Dermis microvascular lymphatic vessel endothelial cell (primary cell): ENCODE measurements around the gene SDF2. TPM values are rescaled to one million over a fixed set of nuclear protein-coding genes. Genes with fewer than 3 reads are reported as not detected.
"Not testable (repeated sequence)": the region's sequence is repeated elsewhere in the genome, so short reads cannot be mapped to it uniquely, and the experiment has no call there.

ENCODE experiments used
- DNase-seq, 2 donors: peaks; one replicate each; pipeline versions ENCODE4 v3.0.0 to v3.0.0-alpha.2; 2010; ENCODE audit warnings: low read depth in 2 of 2
- total RNA-seq: library from RNA; depleted of rRNA; stranded (reverse); fragments of >200 nt; gene quantifications from 2 replicates; pipeline ENCODE4 v1.2.1, GENCODE V29; 2014

SDF2 gene
- total RNA-seq, 1 donor from 2014 or later, result 52.4 TPM

DNA sequence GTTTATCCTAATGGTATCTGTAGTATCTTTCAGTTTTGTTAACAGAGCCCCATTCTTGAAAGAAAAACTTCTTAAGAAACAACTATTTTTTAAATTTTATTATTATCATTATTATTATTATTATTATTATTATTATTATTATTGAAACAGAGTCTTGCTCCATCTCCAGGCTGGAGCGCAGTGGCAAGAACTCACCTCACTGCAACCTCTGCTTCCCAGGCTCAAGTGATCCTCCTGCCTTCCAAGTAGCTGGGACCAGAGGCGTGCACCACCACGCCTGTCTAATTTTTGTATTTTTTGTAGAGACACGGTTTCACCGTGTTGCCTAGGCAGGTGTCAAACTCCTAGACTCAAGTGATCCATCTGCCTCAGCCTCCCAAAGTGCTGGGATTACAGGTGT is 23.7 kb upstream of the SDF2 start:
- no peak for DNase-seq

DNA sequence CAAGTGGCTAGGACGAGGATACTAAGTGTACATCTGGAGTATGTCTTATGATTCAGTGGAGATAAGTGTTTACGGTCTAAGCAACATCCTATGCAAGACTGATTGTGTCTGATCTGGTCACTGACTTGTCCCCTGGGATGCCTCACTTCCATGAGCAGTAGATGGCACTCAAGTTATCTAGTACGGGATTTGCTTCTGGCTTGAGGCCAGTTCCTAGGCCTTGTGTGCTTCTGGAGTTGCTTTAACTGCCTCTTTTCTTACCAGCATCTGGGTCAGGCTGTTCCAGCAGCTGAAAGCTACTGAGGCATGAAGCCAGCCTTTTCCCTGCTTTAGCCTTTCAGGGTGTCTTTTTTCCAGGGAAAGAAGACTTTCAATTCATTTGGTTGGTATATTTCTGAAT is 23.3 kb upstream of the SDF2 start:
- DNase-seq, result no peak

GRCh38 chr17:28682655-28683054 is 20.9 kb upstream of the SDF2 start:
- DNase-seq, result no peak

DNA sequence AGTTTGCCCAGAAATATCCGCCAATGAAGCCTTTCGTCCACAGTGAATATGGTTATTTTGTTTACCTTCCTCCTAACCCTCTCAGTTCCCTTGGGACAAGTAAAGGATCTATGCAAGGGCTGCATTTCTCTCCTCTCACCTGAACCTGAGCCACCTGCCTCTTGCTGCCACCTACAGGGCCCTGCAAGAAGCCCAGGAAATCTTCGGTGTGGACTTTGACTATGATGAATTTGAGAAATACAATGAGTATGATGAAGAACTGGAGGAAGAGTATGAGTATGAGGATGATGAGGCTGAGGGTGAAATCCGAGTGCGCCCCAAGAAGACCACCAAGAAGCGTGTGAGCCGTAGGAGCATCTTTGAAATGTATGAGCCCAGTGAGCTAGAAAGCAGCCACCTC is 14.3 kb upstream of the SDF2 start:
- no peak for DNase-seq

GRCh38 chr17:28675490-28675889 is 13.8 kb upstream of the SDF2 start:
- no peak for DNase-seq

DNA sequence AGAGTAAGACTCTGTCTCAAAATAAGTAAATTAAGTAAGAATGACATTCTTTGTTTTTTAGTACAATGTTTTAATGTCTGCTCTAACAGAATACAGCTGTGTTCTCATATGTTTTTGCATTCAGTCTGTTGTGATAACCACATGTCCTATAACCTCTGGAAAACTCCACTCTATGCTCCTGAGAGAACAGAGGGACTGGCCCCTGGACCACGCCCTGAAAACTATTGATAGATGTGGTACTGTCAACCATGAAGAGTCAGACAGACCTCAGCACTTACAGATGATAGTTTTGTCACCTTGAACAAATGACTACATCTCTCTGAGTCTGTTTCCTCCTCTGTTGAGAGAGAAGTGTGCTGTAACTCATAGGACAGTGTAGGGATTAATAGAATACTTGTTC is 8.2 kb upstream of the SDF2 start:
- DNase-seq, result no peak

GRCh38 chr17:28667870-28668269 is 6.2 kb upstream of the SDF2 start:
- DNase-seq, result no peak

GRCh38 chr17:28665994-28666393 is 4.3 kb upstream of the SDF2 start:
- DNase-seq, result no peak

- DNase-seq, result no peak
Measured at GRCh38 chr17:28663723-28664122, 2.0 kb upstream of the SDF2 start.

DNA sequence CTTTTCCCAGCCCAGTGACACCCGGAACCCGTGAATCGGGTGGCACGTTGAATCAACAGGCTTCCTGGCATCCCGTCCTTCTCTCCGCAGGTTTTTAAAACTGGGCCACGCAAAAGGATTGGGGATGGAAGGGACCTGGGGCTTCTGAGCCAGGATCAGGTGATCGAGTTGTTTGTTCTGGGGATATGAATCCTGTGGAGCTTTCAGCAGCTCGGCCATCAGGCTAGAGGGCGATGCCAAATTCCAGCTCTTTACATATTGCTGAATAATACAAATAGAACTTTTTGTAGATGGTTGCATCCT is 772 bp upstream of the SDF2 start:
- no peak for DNase-seq

DNA sequence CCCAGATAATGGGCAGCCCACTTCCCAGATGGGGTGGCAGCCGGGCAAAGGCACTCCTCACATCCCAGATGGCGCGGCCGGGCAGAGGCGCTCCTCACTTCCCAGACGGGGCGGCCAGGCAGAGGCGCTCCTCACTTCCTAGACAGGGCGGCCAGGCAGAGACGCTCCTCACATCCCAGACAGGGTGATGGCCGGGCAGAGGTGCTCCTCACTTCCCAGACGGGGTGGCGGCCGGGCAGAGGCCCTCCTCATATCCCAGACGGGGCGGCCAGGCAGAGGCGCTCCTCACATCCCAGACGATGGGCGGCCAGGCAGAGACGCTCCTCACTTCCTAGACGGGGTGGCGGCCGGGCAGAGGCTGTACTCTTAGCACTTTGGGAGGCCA is 2.2 kb downstream of the SDF2 start:
- not testable (repeated sequence) for DNase-seq

DNA sequence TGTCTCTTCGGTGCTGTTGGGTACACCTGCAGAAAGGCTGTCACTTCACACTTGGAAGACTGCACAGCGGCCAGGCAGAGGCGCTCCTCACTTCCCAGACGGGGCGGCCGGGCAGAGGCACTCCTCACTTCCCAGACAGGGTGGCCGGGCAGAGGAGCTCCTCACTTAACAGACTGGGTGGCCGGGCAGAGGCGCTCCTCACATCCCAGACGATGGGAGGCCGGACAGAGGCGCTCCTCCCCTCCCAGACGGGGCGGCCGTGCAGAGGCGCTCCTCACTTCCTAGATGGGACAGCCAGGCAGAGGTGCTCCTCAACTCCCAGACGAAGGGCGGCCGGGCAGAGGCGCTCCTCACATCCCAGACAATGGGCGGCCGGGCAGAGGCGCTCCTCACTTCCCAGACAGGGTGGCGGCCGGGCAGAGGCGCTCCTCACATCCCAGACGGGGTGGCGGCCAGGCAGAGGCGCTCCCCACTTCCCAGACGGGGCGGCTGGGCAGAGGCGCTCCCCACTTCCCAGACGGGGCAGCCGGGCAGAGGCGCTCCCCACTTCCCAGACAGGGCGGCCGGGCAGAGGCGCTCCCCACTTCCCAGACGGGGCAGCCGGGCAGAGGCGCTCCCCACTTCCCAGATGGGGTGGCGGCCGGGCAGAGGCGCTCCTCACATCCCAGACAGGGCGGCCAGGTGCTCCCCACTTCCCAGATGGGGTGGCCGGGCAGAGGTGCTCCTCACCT is 2.8 kb downstream of the SDF2 start:
- not testable (repeated sequence) for DNase-seq

DNA sequence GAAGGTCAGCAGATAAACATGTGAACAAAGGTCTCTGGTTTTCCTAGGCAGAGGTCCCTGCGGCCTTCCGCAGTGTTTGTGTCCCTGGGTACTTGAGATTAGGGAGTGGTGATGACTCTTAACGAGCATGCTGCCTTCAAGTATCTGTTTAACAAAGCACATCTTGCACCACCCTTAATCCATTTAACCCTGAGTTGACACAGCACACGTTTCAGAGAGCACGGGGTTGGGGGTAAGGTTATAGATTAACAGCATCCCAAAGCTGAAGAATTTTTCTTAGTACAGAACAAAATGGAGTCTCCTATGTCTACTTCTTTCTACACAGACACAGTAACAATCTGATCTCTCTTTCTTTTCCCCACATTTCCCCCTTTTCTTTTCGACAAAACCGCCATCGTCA is 3.4 kb downstream of the SDF2 start:
- DNase-seq, result not testable (repeated sequence)

DNA sequence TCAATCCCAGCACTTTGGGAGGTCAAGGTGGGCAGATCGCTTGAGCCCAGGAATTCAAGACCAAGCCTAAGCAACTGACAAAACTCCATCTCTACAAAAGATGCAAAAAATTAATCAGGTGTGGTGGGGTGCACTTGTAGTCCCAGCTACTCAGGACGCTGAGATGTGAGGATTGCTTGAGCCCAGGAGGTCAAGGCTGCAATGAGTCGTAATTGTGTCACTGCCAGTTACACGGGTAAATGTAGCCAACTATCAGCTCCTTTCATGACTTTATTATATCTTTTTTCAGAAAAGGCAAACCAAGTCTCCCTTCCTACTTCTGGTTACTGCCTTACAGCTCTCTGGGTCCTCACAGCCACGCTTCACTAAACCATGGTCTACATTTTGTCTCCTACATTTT is 4.0 kb downstream of the SDF2 start:
- DNase-seq, result no peak

GRCh38 chr17:28655160-28655559 is 6.5 kb downstream of the SDF2 start:
- DNase-seq, result no peak

- no peak for DNase-seq
Measured at GRCh38 chr17:28648698-28649097, 13.0 kb downstream of the SDF2 start.

DNA sequence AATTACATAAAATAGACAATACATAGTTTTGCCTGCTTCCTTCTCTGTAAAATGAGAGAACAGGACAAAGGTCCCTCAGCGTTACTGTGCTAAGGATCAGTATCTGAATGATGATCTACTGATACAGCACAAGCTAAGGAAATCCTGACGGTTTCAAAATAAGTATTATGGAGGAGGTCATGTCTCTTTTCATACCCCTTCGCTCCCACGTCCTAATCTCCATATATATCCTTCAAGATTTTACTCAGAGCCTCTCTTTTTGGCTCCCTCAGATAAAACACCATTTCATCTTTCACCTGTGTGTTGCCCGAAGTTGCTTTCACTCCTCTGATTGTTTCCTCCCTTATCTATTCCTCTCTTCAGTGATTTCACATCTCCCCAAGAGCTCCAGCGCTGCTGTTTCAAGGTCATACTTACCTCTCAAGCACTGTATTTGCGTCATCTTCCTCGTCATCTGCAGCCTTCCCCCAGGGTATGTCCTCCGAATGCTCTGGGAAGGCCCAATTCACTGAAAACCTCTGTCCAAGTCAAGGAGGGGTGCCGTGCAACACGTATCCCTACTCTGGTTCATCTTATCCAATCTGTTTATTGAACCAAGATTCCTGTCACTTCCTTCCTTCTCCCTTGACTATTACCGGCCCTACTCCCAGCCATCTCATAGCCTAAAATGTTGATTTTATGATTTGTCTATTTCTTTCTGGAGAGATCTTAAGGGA is 15.5 kb downstream of the SDF2 start:
- DNase-seq, result no peak

DNA sequence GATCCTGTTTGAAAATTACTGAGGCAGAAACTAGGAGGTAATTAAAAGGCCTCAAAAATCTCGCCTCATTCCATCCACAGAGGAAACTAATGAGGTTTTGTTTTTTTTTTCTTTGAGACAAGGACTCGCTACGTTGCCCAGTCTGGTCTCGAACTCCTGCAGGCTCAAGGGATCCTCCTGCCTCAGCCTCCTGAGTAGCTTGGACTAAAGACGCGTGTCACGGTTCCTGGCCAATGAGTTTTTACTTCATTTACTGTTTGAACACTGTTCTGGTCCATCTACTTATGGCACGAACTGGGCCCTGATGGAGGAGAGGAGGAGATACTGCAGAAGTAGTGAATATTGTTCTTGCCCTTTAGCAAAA is 16.1 kb downstream of the SDF2 start:
- DNase-seq, result no peak

DNA sequence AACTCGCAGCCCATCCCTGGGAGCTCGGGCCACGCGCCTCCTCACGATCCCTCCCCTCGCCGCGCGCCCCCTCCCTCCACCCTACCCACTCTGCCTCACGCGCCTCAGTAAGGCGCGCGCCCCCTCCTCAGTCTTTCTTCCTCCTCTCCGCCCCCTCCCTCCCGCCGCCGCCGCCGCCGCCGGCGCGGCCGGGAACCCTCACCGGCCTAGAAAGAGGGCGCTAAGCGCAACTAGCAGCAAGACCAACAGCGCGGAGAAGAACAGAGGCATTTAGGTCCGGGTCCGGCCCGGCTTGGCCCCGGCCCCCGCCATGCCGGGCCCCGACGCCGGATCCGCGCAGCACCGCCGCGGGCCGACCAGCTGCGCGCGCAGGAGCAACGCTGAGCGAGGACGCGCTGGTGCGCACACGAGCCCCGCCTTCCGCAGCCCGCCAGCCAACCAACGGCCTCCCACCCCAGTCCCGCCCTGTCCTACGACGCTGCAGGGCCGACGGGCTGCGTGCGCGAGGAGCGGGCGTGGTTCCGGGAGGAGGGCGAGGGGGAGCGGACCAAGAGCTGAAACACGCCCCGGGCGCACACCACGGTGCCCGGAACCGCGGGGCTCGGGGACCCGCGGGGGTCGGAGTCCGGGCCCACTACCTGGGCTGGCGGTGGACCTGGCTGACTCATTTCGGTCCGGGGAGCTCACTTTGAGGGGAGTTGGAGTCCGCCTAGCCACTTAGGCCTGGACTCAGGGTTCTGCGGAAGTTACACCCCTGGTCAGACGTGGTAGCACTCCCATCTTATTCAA is 16.7 kb downstream of the SDF2 start, which contains the start of gene BLTP2:
Gene BLTP2, minus strand, starts transcription at position 372 of the 789 bp plus-strand sequence. Its CDS starts 102 bp downstream, at position 270.
- DNase-seq, result peak; percentile 88 to 97

DNA sequence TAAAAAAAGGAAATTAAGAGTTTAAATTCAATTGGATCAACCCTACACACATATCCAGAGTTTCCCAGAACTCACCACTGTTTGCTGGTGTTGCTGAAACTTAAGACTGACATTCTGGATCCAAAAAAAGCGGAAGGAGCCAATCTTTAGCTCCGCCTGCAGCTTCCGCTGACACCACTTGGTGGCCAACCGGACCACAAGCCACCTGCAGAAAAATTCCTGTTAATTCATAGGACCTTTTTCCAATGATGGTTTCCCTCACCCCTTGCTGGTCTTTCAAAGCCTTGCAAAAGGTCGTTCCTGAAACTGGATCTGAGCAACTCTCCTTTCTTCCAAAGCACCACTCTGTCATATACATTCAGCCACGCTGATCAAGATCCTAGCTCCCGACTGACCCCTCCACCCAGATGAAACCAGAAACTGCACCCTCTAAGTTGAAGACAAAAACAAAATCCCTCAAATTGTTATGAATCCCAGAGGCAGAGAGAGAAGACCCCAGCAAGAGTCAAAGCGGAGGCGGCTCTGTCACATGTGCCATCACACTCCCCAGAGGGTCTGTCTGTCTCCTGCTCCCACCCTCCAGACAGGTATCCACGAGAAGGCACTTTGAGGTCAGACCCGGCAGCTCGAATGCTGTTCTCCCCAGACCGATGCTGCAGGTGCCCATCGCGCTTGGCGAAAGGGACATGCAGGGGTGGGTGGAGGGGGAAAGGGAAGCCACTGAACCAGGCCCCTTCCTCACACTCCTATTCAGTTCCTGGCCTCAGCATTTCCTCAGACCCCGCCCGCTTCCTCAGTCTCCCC is 17.5 kb downstream of the SDF2 start:
- peak; percentile 10 to 27 for DNase-seq

DNA sequence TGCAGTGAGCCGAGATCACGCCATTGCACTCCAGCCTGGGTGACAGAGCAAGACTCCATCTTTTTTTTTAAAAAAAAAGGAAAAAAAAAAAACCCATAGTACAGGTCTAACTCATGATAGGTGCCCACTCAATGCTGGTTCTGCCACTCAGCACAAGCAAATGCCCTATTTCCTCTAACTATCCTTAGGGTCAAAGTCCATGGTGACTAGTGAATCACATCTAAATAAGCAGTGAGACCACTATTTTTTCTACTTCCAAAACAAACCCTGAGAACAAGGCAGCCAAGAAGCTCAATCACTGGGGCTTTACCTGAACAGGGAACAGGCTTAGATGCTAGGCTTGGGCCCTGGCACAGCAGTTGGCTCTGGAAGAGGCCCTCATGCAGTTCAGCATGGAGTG is 20.1 kb downstream of the SDF2 start:
- DNase-seq, result no peak

GRCh38 chr17:28635506-28635905 is 26.2 kb downstream of the SDF2 start:
- no peak for DNase-seq
